Central memory CD4-positive, alpha-beta T cell (primary cell): Measurements from ENCODE around the gene COL18A1.

Experiments used
- DNase-seq: peaks from one replicate; pipeline ENCODE4 v3.0.0; 2022

COL18A1 gene

DNA sequence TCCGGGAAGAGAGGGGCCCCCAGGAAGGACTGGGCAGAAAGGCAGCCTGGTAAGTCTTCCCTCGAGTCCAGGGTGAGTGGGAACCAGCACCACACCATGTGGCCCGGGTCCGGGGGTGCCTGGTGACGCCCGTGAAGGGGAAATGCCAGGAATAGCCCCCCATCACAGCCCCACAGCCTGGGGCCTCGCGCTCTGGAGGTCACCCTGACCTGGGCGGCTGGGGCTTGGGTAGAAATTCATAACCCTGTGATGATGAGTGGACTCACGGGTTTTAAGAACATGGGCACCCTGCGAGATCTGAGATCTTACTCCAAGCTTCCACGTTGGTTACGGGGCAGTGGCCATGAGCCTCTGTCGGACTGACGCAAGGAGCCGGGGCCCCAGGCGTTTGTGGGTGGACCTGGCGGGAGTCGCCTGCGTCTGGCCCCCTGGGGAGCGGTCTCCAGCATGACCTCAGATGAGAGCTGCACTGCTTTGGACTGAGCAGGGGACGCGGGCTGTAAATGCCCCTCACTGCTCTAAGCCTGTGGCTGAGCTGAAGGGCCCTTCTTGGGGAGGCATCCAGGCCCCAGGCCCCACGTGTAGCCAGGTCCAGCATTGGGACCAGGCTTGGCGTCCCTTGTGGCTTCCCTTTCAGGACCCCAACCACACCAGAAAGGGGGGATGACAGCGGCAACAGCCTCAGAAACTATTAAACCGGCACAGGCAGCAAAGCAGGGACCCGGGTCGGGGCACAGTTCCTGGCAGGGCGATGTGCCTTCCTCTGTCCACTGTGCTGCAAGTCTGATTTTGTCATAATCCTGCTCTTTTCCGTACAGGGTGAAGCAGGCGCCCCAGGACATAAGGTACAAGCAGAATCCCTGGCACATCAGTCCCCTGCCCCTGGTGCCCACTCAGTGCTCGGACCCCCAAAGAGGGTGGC is 77.3 kb downstream of the COL18A1 start:
- no peak for DNase-seq

- peak; percentile 30 for DNase-seq
These were observed 78.2 kb downstream of the COL18A1 start for GRCh38 chr21:45482899-45483821.

- no peak for DNase-seq
These were observed 79.4 kb downstream of the COL18A1 start for GRCh38 chr21:45484318-45484717.

DNA sequence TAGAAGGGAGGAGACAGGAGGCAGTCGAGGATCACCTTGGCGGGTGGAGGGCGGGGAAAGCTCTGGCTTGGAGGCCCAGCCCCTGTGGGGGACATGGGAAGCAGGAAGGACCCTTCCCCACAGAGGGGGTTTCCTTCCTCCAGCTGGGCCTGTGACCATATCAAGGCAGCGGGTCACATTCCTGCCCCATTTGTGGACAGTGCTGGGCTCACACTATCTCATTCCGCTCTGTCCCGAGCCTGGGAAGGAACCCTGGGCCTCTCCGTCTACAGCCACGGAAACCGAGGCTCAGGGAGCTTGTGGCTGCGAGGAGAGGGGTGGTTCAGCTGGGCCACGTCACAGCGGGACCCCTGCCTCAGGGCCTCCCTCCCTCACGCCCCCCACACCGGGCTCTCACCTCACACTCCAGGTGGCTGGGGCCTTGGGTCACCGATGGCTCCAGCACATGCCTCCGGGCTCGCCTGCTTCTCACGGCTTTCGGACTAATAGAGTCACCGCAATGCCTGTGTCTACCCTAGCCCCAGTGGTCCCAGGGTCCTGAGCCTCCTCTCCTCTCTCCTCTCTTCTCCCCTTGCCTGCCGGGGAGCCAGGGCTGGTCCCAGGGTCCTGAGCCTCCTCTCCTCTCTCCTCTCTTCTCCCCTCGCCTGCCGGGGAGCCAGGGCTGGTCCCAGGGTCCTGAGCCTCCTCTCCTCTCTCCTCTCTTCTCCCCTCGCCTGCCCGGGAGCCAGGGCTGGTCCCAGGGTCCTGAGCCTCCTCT is 80.9 kb downstream of the COL18A1 start:
- DNase-seq, result no peak

GRCh38 chr21:45486443-45487160 is 81.6 kb downstream of the COL18A1 start:
- DNase-seq, result no peak

- no peak for DNase-seq
These were observed 82.3 kb downstream of the COL18A1 start for GRCh38 chr21:45487161-45487806.

GRCh38 chr21:45487891-45488600 is 83.1 kb downstream of the COL18A1 start:
- DNase-seq, result no peak

DNA sequence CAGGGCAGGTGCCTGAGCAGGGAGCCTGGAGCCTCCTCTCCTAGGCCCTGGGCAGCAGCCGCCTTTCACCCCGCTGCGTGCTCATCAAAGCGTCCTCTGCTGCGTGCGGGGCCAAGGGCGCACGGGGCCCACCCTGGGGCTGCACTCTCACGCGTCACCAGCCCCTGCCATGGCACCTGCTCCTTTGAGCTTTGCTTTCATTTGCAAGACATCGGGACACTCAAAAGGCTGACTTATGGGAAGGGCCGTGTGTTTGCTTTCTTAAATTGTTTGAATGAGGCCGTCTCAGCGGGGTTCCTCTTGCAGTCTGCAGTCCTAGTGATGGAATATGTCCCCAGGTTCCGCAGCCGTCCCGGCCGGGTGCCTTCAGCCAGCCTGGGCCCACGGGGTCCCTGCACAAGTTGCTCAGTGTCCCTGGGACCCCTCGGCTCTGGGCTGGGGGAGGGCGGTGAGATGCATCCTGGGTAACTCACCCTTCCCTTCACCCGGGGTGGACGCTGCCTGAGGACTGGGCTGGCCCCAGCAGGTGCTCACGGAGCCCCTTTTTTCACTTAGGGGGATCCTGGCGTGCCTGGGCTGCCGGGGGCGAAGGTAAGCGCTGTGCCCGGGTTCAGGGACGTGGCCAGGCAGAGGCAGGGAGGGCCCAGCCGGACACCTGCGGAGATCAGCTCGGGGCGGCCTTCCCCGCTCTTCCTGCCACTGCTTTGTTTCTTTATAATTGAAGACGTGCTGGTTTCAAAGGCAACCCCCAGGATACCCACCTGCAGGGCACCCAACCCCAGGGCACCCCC is 84.2 kb downstream of the COL18A1 start:
- no peak for DNase-seq

DNA sequence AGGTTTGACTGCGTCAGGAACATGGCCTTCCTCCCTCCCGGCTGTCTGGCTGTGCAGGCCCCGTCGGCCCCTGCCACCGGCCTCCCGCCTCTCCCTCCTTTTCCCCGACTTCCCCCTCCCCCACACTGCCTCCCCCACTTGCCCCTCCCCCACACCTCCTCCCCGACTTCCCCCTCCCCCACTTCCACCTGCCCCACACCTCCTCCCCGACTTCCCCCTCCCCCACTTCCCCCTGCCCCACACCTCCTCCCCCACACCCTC is 84.7 kb downstream of the COL18A1 start:
- DNase-seq, result no peak

DNA sequence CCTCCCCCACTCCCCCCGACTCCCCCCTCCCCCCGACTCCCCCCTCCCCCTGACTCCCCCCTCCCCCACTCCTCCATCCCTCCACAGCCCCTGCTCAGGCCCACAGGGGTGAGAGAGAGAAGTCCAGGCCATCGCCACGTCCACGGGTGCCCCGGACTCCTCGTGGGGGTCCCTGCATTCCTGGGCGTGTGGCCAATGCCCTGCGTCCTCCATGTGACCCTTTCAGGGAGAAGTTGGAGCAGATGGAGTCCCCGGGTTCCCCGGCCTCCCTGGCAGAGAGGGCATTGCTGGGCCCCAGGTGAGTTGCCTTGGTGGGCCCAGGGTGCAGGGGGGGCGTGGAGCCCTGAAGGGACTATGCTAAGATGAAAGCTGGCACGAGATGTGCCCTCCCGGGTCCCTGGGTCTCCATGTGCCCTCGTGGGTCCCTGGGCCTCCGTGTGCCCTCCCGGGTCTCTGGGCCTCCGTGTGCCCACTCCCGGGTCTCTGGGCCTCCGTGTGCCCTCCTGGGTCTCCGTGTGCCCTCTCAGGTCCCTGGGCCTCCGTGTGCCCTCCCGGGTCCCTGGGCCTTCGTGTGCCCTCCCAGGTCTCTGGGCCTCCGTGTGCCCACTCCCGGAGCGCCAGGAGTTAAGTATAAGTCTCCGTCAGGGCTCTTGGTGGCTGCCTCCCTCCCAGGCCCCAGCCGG is 85.2 kb downstream of the COL18A1 start:
- no peak for DNase-seq

GRCh38 chr21:45491056-45491455 is 86.1 kb downstream of the COL18A1 start:
- no peak for DNase-seq

DNA sequence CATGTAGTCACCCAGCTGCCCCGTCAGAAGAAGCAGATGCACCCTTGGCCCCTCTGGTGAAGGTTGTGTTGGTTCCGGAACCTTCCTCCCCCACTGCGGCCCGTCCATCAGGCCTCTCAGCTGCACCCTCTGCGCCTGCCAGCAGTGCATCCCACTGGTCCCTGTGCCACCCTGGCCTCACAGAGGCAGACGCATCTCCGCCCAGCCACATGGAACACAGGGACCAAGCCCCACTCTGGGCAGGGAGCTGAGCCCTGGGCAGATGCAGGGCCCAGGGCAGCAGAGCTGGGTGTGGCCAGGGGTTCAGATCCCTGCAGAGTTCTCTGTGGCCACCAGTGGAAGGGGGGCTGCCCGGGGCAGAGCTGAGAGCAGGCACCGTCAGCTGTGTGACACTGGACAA is 86.7 kb downstream of the COL18A1 start:
- no peak for DNase-seq

GRCh38 chr21:45492765-45493164 is 87.8 kb downstream of the COL18A1 start:
- DNase-seq, result no peak

GRCh38 chr21:45493401-45494001 is 88.5 kb downstream of the COL18A1 start:
- DNase-seq, result no peak

GRCh38 chr21:45494135-45494850 is 89.3 kb downstream of the COL18A1 start:
- no peak for DNase-seq

DNA sequence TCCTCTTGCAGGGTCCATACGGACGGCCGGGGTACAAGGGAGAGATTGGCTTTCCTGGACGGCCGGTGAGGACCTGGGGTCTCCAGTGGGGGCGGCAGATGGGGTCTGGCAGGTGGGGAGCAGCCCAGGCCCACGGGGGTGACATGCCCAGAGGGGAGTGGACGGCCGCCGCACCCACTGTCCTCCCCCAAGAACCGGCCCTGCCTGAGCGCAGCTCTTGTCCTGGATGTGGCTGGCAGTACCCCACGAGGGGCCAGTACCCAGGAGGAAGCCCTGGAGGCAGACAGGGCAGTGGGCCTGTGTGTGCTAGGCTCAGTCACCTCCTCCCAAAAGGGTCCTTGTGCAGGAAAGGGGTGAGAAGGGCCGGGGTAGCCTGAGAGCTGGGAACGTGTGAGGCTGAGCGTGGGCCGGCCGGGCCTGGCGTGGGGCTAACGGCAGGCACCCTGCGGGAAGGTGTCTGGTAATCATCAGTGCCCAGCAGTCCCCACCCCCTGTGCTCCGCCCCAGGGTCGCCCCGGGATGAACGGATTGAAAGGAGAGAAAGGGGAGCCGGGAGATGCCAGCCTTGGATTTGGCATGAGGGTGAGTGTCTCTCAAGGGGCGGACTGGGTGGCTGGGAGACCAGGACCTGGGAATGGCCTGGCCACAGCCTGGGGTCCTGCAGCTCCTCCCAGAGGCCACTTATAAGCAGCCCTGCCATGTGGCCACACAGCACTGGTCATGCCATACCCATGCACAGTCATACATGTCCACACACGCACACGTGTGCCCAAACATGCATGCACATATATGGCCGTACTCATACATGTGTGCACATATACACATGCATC is 90.1 kb downstream of the COL18A1 start:
- DNase-seq, result no peak

- no peak for DNase-seq
These were observed 91.4 kb downstream of the COL18A1 start for GRCh38 chr21:45496151-45496967.
